ENCODE data around the gene NEK2.
A peak's percentile ranks its signal among the peaks of the same experiment; 100 is the strongest.
"Not testable (repeated sequence)": the region's sequence is repeated elsewhere in the genome, so short reads cannot be mapped to it uniquely, and the experiment has no call there.

Gene NEK2

GRCh38 chr1:211683396-211684297 lies 8.2 kb upstream of the NEK2 start:
- no peak for ATAC-seq (ENCODE audit: low read depth)
- Mint-ChIP-seq H3K4me3 (no peak overlapping the region), H3K27me3 (no peaks in the 10 kb centered on the region), H3K4me1 (peaks cover 37% of the 10 kb centered on the region), H3K36me3 (no peaks in the 10 kb centered on the region), H3K27ac (peak overlapping the region; percentile 9), H3K9me3 (no peaks in the 10 kb centered on the region)
- no peak for DNase-seq (ENCODE audit: low spot score in 2 of 2)

GRCh38 chr1:211682186-211682585 lies 6.8 kb upstream of the NEK2 start:
- DNase-seq (ENCODE audit: low spot score in 2 of 2); H3K36me3 Mint-ChIP-seq; H3K4me3 Mint-ChIP-seq; ATAC-seq (ENCODE audit: low read depth); H3K9me3 Mint-ChIP-seq; H3K27me3 Mint-ChIP-seq: not testable (repeated sequence)
- Mint-ChIP-seq H3K4me1 (peaks cover 32% of the 10 kb centered on the region), H3K27ac (peak overlapping the region; percentile 98)

DNA sequence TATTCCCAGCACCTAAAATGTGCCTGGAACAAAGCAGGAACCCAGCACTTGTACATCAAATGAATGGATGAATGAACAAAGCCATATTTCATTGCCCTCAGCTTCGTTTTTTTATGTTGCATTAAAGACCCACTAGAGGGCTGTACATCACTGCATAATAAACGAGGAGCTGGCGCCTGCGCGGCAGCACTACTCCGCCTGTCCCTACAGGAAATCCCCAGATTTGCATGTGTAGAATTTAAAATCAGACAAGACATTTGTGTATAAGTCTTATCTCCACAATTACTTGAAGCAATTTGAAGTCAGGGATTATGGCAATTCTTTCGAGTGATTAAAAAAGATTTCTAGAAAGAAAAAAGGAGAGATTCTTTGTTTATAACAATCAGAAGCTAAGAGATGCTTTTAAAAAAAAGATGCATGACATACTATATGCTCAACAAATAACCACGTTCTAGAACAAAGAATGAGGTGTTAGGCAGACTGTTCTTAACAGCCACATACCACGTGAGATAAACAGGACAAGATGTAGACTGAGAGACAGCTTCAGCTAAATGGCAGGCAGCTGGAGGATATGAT lies 5.4 kb upstream of the NEK2 start:
- Mint-ChIP-seq H3K4me3 (peak overlapping the region; percentile 47), H3K27me3 (no peaks in the 10 kb centered on the region), H3K36me3 (no peaks in the 10 kb centered on the region), H3K27ac (peak overlapping the region; percentile 98), H3K9me3 (no peaks in the 10 kb centered on the region), H3K4me1 (peaks cover 36% of the 10 kb centered on the region)
- peak; percentile 83 for ATAC-seq (ENCODE audit: low read depth)
- peak in 1 of 2 donors; percentile 61 for DNase-seq (ENCODE audit: low spot score in 2 of 2)

DNA sequence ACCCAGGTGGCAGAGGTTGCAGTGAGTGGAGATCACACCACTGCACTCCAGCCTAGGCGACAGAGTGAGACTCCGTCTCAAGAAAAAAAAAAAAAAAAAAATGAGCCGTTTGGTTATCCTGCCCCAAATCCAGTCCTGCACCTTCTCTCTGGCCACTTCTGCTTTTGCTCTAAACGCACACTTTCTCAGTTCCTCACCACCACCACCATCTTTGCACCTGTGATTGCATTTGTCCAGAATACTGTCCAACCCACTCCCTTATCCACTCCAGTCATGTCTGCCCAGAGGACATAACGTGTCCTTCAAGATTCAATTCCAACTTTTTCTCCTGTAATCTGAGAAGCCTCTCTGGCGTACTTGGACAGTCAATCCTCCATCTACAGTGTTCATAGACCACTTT lies 2.2 kb upstream of the NEK2 start:
- Mint-ChIP-seq H3K27me3 (no peaks in the 10 kb centered on the region), H3K9me3 (no peaks in the 10 kb centered on the region), H3K4me3 (peak overlapping the region; percentile 1), H3K27ac (peak overlapping the region; percentile 33), H3K4me1 (peaks cover 30% of the 10 kb centered on the region), H3K36me3 (no peaks in the 10 kb centered on the region)
- DNase-seq (ENCODE audit: low spot score in 2 of 2): no peak
- ATAC-seq (ENCODE audit: low read depth): peak; percentile 56

DNA sequence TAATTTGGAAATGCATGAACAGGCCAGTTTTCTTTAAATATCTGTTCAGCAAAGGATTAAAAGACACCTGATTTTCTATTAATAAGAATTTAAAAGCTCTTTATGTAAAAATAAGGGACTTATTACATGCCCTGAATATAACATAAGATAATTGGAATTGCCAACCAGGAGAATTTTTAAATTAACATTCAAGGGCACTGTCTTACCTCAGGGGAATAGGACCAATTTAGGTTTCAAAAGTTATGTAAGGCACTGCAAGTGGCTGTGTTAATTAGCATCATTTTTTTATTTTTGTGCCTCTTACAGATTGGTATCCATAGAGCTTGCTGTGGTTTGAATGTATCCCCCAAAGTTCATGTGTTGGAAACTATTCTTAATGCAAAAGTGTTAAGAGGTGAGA lies 1.3 kb upstream of the NEK2 start:
- Mint-ChIP-seq H3K36me3 (no peaks in the 10 kb centered on the region), H3K27ac (no peak overlapping the region), H3K9me3 (no peaks in the 10 kb centered on the region), H3K27me3 (no peaks in the 10 kb centered on the region), H3K4me3 (peak overlapping the region; percentile 49), H3K4me1 (peaks cover 30% of the 10 kb centered on the region)
- ATAC-seq (ENCODE audit: low read depth): no peak
- DNase-seq (ENCODE audit: low spot score in 2 of 2): no peak

GRCh38 chr1:211676106-211676583 lies 724 bp upstream of the NEK2 start:
- Mint-ChIP-seq H3K27me3 (no peaks in the 10 kb centered on the region), H3K4me3 (peak overlapping the region; percentile 86), H3K4me1 (peaks cover 30% of the 10 kb centered on the region), H3K9me3 (no peaks in the 10 kb centered on the region), H3K36me3 (no peaks in the 10 kb centered on the region), H3K27ac (peak overlapping the region; percentile 60)
- ATAC-seq (ENCODE audit: low read depth): no peak
- DNase-seq (ENCODE audit: low spot score in 2 of 2): no peak

DNA sequence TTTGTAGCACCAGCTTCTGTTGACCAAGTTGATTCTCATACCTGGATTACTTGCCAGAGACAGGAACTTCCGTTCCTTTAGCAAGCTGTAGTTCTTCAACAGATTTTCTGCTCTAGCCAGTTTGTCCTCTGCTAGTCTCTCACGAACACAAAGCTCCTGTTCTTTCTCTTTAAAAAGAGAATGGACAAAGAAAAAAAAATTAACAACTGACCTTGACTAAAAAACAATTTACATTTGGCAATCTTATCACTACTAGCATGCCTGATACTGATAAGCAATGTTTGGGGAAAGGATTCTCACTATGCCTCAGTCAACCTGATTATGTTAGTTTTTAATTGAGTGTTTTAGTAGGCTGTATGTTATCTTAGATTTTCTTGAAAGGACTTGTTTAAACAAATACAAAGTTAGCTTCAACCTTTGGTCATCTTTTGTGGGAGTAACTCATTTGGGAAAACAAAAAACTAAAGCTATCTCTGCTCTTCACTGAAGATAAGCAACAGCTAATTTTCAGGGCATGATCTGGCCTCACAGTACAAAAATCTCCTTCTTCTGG lies 8.3 kb downstream of the NEK2 start:
- no peak overlapping the region for H3K27ac Mint-ChIP-seq

DNA sequence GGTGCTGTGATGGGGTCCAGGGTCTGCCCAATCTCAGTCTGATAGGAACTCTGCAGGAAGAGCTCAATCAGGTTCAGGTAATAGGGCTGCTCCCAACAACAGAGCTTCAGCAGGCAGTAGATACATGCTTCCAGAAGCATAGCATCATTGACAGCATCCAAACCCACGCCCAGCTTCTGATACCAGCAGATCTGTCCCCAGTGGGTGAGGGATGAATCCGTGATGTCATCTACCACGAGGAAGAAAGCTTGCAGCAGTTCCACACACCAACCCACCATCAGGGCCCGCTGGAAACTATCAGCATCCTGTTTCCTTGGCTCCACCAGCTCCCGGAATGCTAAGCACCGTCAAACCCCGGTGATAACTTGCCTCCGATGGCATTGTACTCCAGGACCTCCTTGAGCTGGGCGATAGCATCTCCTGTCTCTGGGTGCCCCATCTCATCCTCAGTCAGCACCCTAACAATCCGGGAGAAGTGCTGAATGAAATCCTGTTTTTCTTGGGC lies 14.7 kb downstream of the NEK2 start:
- Mint-ChIP-seq H3K27ac (no peak overlapping the region), H3K4me1 (no peaks in the 10 kb centered on the region), H3K4me3 (no peak overlapping the region), H3K9me3 (no peaks in the 10 kb centered on the region), H3K27me3 (no peaks in the 10 kb centered on the region), H3K36me3 (no peaks in the 10 kb centered on the region)
- ATAC-seq (ENCODE audit: low read depth): no peak
- no peak for DNase-seq (ENCODE audit: low spot score in 2 of 2)

More for the DNA sequence above, 8.3 kb downstream of the NEK2 start:
- ATAC-seq (ENCODE audit: low read depth) (no peak), DNase-seq (ENCODE audit: low spot score in 2 of 2) (no peak)
- Mint-ChIP-seq H3K27me3 (no peaks in the 10 kb centered on the region), H3K4me1 (no peaks in the 10 kb centered on the region), H3K9me3 (no peaks in the 10 kb centered on the region), H3K4me3 (no peak overlapping the region), H3K36me3 (no peaks in the 10 kb centered on the region)

DNA sequence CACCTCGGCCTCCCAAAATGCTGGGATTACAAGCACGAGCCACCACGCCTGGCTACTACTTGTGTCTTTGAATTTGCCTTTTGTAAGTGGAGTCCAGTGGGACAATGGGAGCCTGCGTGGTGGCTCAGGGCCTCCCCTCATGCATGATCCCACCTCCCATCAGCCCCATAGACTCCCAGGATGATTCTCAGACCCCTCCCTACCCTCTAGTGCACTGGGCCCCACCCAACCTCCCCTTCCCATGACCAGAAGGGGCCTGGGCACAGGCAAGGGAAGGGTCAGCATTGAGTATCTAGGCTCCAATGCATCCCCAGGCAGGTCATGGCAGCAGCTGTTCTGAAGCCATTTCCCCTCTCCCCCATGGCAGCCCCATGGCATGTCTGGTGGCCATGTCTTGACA lies 18.7 kb downstream of the NEK2 start:
- ATAC-seq (ENCODE audit: low read depth): no peak
- DNase-seq (ENCODE audit: low spot score in 2 of 2): no peak
- H3K27me3 Mint-ChIP-seq: peaks cover 2% of the 10 kb centered on the region
- no peak overlapping the region for H3K27ac Mint-ChIP-seq
- H3K4me3 Mint-ChIP-seq: no peak overlapping the region
- no peaks in the 10 kb centered on the region for H3K9me3 Mint-ChIP-seq
- H3K4me1 Mint-ChIP-seq: peaks cover 4% of the 10 kb centered on the region
- no peaks in the 10 kb centered on the region for H3K36me3 Mint-ChIP-seq

DNA sequence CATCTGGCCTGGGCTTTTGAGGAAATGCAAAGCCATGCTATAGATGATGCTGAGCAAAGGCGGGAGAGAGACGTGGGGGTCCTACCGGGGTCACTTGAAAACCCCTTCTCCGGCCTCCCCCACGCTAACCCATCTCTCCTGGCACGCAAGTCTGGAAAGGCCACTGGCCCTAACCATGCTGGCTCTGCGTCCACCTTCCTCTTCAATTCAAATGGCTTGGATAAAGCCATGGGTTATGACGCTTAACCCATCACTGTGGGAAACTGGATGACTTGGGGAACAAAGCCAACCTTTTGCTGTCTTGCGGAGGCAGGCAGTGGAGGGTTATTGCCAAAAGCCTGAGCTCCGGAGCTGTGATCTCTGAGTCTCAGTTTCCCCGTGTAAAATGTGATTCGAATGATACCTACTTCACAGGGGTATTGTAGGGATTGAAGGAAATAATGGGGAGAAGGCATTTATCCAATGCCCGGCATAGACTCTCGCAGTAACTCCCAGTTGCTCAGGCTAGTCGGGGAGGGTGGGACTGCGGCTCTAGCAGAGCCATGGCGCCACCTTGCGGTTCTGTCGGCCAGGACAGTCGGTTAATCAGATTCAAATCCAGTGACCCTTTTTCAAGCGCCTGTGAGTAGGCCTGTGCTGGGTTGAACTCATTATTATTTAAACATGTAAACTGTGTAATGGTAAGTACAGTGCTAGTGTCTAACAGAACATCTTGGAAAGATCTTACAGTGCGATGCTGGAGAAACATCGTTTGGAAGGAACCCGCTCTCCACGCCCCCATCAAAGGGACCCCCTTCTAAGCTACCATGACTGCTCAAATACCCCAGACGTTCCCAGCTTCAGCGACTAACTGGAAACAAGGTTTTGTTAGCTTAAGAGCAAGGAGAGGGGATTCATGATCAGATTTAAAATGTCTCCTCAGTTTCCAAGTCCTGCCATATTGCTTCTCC lies 20.3 kb downstream of the NEK2 start:
- no peak overlapping the region for H3K4me3 Mint-ChIP-seq
- no peaks in the 10 kb centered on the region for H3K9me3 Mint-ChIP-seq
- no peaks in the 10 kb centered on the region for H3K36me3 Mint-ChIP-seq
- DNase-seq (ENCODE audit: low spot score in 2 of 2): peak; percentile 79 to 81
- peaks cover 2% of the 10 kb centered on the region for H3K27me3 Mint-ChIP-seq
- no peak overlapping the region for H3K27ac Mint-ChIP-seq
- peaks cover 4% of the 10 kb centered on the region for H3K4me1 Mint-ChIP-seq
- peak; percentile 97 for ATAC-seq (ENCODE audit: low read depth)

GRCh38 chr1:211653959-211654496 lies 21.4 kb downstream of the NEK2 start:
- H3K4me1 Mint-ChIP-seq: peaks cover 4% of the 10 kb centered on the region
- no peak overlapping the region for H3K27ac Mint-ChIP-seq
- no peak overlapping the region for H3K4me3 Mint-ChIP-seq
- no peaks in the 10 kb centered on the region for H3K9me3 Mint-ChIP-seq
- peaks cover 2% of the 10 kb centered on the region for H3K27me3 Mint-ChIP-seq
- H3K36me3 Mint-ChIP-seq: no peaks in the 10 kb centered on the region
- DNase-seq (ENCODE audit: low spot score in 2 of 2) (no peak), ATAC-seq (ENCODE audit: low read depth) (no peak)

GRCh38 chr1:211653293-211653692 lies 22.1 kb downstream of the NEK2 start:
- DNase-seq (ENCODE audit: low spot score in 2 of 2): no peak
- Mint-ChIP-seq H3K27ac (no peak overlapping the region), H3K4me1 (peaks cover 4% of the 10 kb centered on the region), H3K4me3 (no peak overlapping the region), H3K9me3 (no peaks in the 10 kb centered on the region), H3K36me3 (no peaks in the 10 kb centered on the region), H3K27me3 (peaks cover 2% of the 10 kb centered on the region)
- ATAC-seq (ENCODE audit: low read depth): no peak

GRCh38 chr1:211652371-211652770 lies 23.1 kb downstream of the NEK2 start:
- H3K9me3 Mint-ChIP-seq: no peaks in the 10 kb centered on the region
- H3K36me3 Mint-ChIP-seq: no peaks in the 10 kb centered on the region
- H3K27me3 Mint-ChIP-seq: peaks cover 2% of the 10 kb centered on the region
- H3K27ac Mint-ChIP-seq: no peak overlapping the region
- H3K4me1 Mint-ChIP-seq: peaks cover 4% of the 10 kb centered on the region
- no peak overlapping the region for H3K4me3 Mint-ChIP-seq
- no peak for ATAC-seq (ENCODE audit: low read depth)
- no peak for DNase-seq (ENCODE audit: low spot score in 2 of 2)

All from memory B cell (primary cell).